GM20431 (cell line): ENCODE results near the gene CFAP251.
"Not testable (repeated sequence)": the region's sequence is repeated elsewhere in the genome, so short reads cannot be mapped to it uniquely, and the experiment has no call there.

Experiments
- in situ Hi-C: fragments of 300-500 bp; cut with MseI, MboI; formaldehyde crosslinking; loops from one replicate; pipeline ENCODE4 v1.15.0; 2020; ENCODE audit warnings: low sequenced_read_pairs; ENCODE audit not compliant: unreplicated experiment

Gene CFAP251

GRCh38 chr12:121905746-121906145, 12.6 kb upstream of the CFAP251 start:
- in situ Hi-C loops = no loop called here

- in situ Hi-C loops = no loop called here
Measured at GRCh38 chr12:121908702-121909101, 9.7 kb upstream of the CFAP251 start.

- in situ Hi-C loops = no loop called here
Measured at GRCh38 chr12:121911824-121912585, 6.4 kb upstream of the CFAP251 start.

GRCh38 chr12:121915841-121916321, 2.5 kb upstream of the CFAP251 start:
- in situ Hi-C loops = no loop called here

- in situ Hi-C loops = no loop called here
Measured at GRCh38 chr12:121916719-121917118, 1.7 kb upstream of the CFAP251 start.

- in situ Hi-C loops = no loop called here
Measured at GRCh38 chr12:121918679-121919038, 267 bp downstream of the CFAP251 start.

- in situ Hi-C loops = no loop called here
Measured at GRCh38 chr12:121921066-121921465, 2.7 kb downstream of the CFAP251 start.

- in situ Hi-C loops = no loop called here
Measured at GRCh38 chr12:121925358-121925695, 6.9 kb downstream of the CFAP251 start.

- in situ Hi-C loops = no loop called here
Measured at GRCh38 chr12:121926874-121927706, 8.7 kb downstream of the CFAP251 start.

GRCh38 chr12:121927813-121928212, 9.4 kb downstream of the CFAP251 start:
- in situ Hi-C loops = no loop called here

GRCh38 chr12:121929545-121929944, 11.2 kb downstream of the CFAP251 start:
- in situ Hi-C loops = not testable (repeated sequence)

- in situ Hi-C loops = no loop called here
Measured at GRCh38 chr12:121930862-121931261, 12.5 kb downstream of the CFAP251 start.

GRCh38 chr12:121932176-121932536, 13.8 kb downstream of the CFAP251 start:
- in situ Hi-C loops = no loop called here

- in situ Hi-C loops = no loop called here
Measured at GRCh38 chr12:121932914-121933521, 14.6 kb downstream of the CFAP251 start.

- in situ Hi-C loops = no loop called here
Measured at GRCh38 chr12:121933522-121934308, 15.3 kb downstream of the CFAP251 start.

- in situ Hi-C loops = no loop called here
Measured at GRCh38 chr12:121934309-121934664, 15.9 kb downstream of the CFAP251 start.

GRCh38 chr12:121937654-121938053, 19.3 kb downstream of the CFAP251 start:
- in situ Hi-C loops = no loop called here

GRCh38 chr12:121939186-121939585, 20.8 kb downstream of the CFAP251 start:
- in situ Hi-C loops = no loop called here

GRCh38 chr12:121939992-121940766, 21.8 kb downstream of the CFAP251 start:
- in situ Hi-C loops = no loop called here
